H9 (cell line): ENCODE data around the gene PISD. TPM values are rescaled to one million over a fixed set of nuclear protein-coding genes. Genes with fewer than 3 reads are reported as not detected.

Experiments used
- DNase-seq: peaks from one replicate; pipeline ENCODE4 v3.0.0-alpha.2; 2017
- H2AFZ ChIP-seq: one replicate; pipeline ENCODE4 v1.6.1; 2013; ENCODE audit warnings: mild to moderate bottlenecking, low read length, control low read depth, moderate library complexity
- H2AK5ac ChIP-seq: 2 replicates; pipeline ENCODE4 v1.6.1; 2013; ENCODE audit warnings: low read length, control low read depth, mixed read lengths; ENCODE audit not compliant: insufficient read length
- H2BK120ac ChIP-seq: one replicate; pipeline ENCODE4 v1.6.1; 2013; ENCODE audit warnings: low read depth, mild to moderate bottlenecking, low read length, control low read depth, inconsistent platforms; ENCODE audit not compliant: poor library complexity, severe bottlenecking
- H2BK12ac ChIP-seq: 2 replicates; pipeline ENCODE4 v1.6.1; 2013; ENCODE audit warnings: low read length, control low read depth, mixed read lengths, low read depth; ENCODE audit not compliant: insufficient read length
- H2BK15ac ChIP-seq: 2 replicates; pipeline ENCODE4 v1.6.1; 2013; ENCODE audit warnings: low read depth, low read length, control low read depth
- H2BK20ac ChIP-seq: one replicate; pipeline ENCODE4 v1.6.1; 2013; ENCODE audit warnings: low read depth, mild to moderate bottlenecking, low read length, control low read depth, inconsistent platforms; ENCODE audit not compliant: poor library complexity, severe bottlenecking
- H2BK5ac ChIP-seq: 2 replicates; pipeline ENCODE4 v1.6.1; 2013; ENCODE audit warnings: low read length, control low read depth, mixed read lengths; ENCODE audit not compliant: insufficient read length
- H3K14ac ChIP-seq: 2 replicates; pipeline ENCODE4 v1.6.1; 2013; ENCODE audit warnings: low read length, control low read depth; ENCODE audit not compliant: insufficient read depth
- H3K18ac ChIP-seq: 2 replicates; pipeline ENCODE4 v1.6.1; 2013; ENCODE audit warnings: low read depth, mild to moderate bottlenecking, mixed read lengths, low read length, control low read depth; ENCODE audit not compliant: insufficient read length
- H3K23ac ChIP-seq: 2 replicates; pipeline ENCODE4 v1.6.1; 2013; ENCODE audit warnings: low read length, control low read depth, mixed read lengths, low read depth; ENCODE audit not compliant: insufficient read length
- H3K23me2 ChIP-seq: 2 replicates; pipeline ENCODE4 v1.6.1; 2013; ENCODE audit warnings: low read depth, mild to moderate bottlenecking, mixed read lengths, low read length, control low read depth; ENCODE audit not compliant: insufficient read length, poor library complexity, severe bottlenecking
- H3K27ac ChIP-seq: 2 replicates; pipeline ENCODE4 v1.5.1; 2013; ENCODE audit warnings: low read length, control low read depth, mixed read lengths, low read depth; ENCODE audit not compliant: insufficient read length
- H3K27me3 ChIP-seq: 2 replicates; pipeline ENCODE4 v1.6.1; 2013; ENCODE audit warnings: low read length, control low read depth, inconsistent platforms; ENCODE audit not compliant: insufficient read depth
- H3K4ac ChIP-seq: 2 replicates; pipeline ENCODE4 v1.6.1; 2013; ENCODE audit warnings: low read depth, mild to moderate bottlenecking, control low read depth, inconsistent platforms, low read length, moderate library complexity
- H3K4me1 ChIP-seq: 2 replicates; pipeline ENCODE4 v1.6.1; 2013; ENCODE audit warnings: low read length, control low read depth, inconsistent platforms; ENCODE audit not compliant: insufficient read depth
- H3K4me2 ChIP-seq: 2 replicates; pipeline ENCODE4 v1.6.1; 2013; ENCODE audit warnings: low read length, control low read depth, mixed read lengths; ENCODE audit not compliant: insufficient read length, insufficient read depth
- H3K56ac ChIP-seq: 2 replicates; pipeline ENCODE4 v1.6.1; 2013; ENCODE audit warnings: low read depth, mild to moderate bottlenecking, mixed read lengths, low read length, control low read depth; ENCODE audit not compliant: insufficient read length
- H3K79me1 ChIP-seq: 2 replicates; pipeline ENCODE4 v1.6.1; 2013; ENCODE audit warnings: low read depth, mild to moderate bottlenecking, moderate library complexity, low read length, control low read depth, inconsistent platforms; ENCODE audit not compliant: insufficient read depth, poor library complexity, severe bottlenecking
- H3K79me2 ChIP-seq: 2 replicates; pipeline ENCODE4 v1.6.1; 2013; ENCODE audit warnings: low read length, control low read depth, inconsistent platforms; ENCODE audit not compliant: insufficient read depth
- H3K9ac ChIP-seq: 2 replicates; pipeline ENCODE4 v1.6.1; 2013; ENCODE audit warnings: low read length, control low read depth, mixed read lengths; ENCODE audit not compliant: insufficient read length; ENCODE audit errors: extremely low read depth
- H3K9me3 ChIP-seq: one replicate; pipeline ENCODE4 v1.6.1; 2013; ENCODE audit warnings: low read depth, low read length, inconsistent platforms; ENCODE audit not compliant: control insufficient read depth
- H3T11ph ChIP-seq: one replicate; pipeline ENCODE4 v1.6.1; 2013; ENCODE audit warnings: mild to moderate bottlenecking, low read length, control low read depth, inconsistent platforms
- H4K20me1 ChIP-seq: one replicate; pipeline ENCODE4 v1.6.1; 2013; ENCODE audit not compliant: control insufficient read depth, insufficient read length, insufficient read depth
- H4K5ac ChIP-seq: 2 replicates; pipeline ENCODE4 v1.6.1; 2013; ENCODE audit warnings: low read depth, mild to moderate bottlenecking, mixed read lengths, low read length, control low read depth; ENCODE audit not compliant: insufficient read length
- H4K8ac ChIP-seq: replicated peaks from 2 replicates; pipeline ENCODE4 v1.6.1; 2013; ENCODE audit warnings: low read length, control low read depth, mixed read lengths, low read depth; ENCODE audit not compliant: insufficient read length
- H4K91ac ChIP-seq: 2 replicates; pipeline ENCODE4 v1.6.1; 2013; ENCODE audit warnings: low read depth, mild to moderate bottlenecking, moderate library complexity, mixed read lengths, low read length, control low read depth; ENCODE audit not compliant: insufficient read length
- H3K27ac Mint-ChIP-seq, 3 experiments: 2 replicates in 2 of 3; 3 replicates in 1 of 3; pipeline ENCODE4 v1.8.0; 2020 to 2021; ENCODE audit warnings: mixed read lengths in 3 of 3, mild to moderate bottlenecking in 1 of 3, moderate library complexity in 1 of 3
- H3K27me3 Mint-ChIP-seq: 2 replicates; pipeline ENCODE4 v1.8.0; 2021; ENCODE audit warnings: low read depth, mild to moderate bottlenecking, moderate library complexity, mixed read lengths
- H3K36me3 Mint-ChIP-seq, 3 experiments: 2 replicates in 2 of 3; 3 replicates in 1 of 3; pipeline ENCODE4 v1.8.0; 2020 to 2021; ENCODE audit warnings: low read depth in 3 of 3, mixed read lengths in 3 of 3; ENCODE audit not compliant: insufficient read depth in 1 of 3
- H3K4me1 Mint-ChIP-seq, 2 experiments: 2 replicates each; pipeline ENCODE4 v1.8.0; 2020; ENCODE audit warnings: mixed read lengths in 2 of 2
- H3K4me3 Mint-ChIP-seq, 2 experiments: 2 replicates in 1 of 2; 3 replicates in 1 of 2; pipeline ENCODE4 v1.8.0; 2020 to 2021; ENCODE audit warnings: mild to moderate bottlenecking in 2 of 2, mixed read lengths in 2 of 2, moderate library complexity in 1 of 2
- H3K9me3 Mint-ChIP-seq, 2 experiments: 2 replicates in 1 of 2; 3 replicates in 1 of 2; pipeline ENCODE4 v1.8.0; 2020; ENCODE audit warnings: mild to moderate bottlenecking in 2 of 2, mixed read lengths in 2 of 2, moderate library complexity in 1 of 2
- CTCF ChIP-seq: fragments of 200-600 bp; sonication (generic); conservative IDR thresholded peaks from 3 replicates; pipeline ENCODE4 v1.8.0; 2021; ENCODE audit warnings: antibody characterized with exemption, mild to moderate bottlenecking
- WGBS: extraction: QIAGEN DNeasy Blood & Tissue Kit; methylation state at CpG from one replicate; pipeline ENCODE4 v1.1.7; 2013; ENCODE audit warnings: missing lambda C conversion rate, low lambda C conversion rate, mixed read lengths; ENCODE audit not compliant: insufficient read length; ENCODE audit errors: extremely low coverage; 5-methylcytosine and 5-hydroxymethylcytosine counted together
- total RNA-seq: library from RNA; stranded (reverse); gene quantifications from 2 replicates; pipeline ENCODE4 v1.2.1, GENCODE V29; 2021

The PISD gene
- total RNA-seq, 1 experiment from 2014 or later = 62.0 TPM

GRCh38 chr22:31625257-31625640, 36.8 kb downstream of the PISD start:
- Histone ChIP-seq H3K4me2 (no peak overlapping the region), H2BK20ac (no peak overlapping the region)

More at GRCh38 chr22:31625257-31625640, 36.8 kb downstream of the PISD start:
- Histone ChIP-seq H3K9ac (no peak overlapping the region), H2AK5ac (no peak overlapping the region), H2BK120ac (no peak overlapping the region), H4K20me1 (peaks cover 6% of the 10 kb centered on the region), H3K27me3 (no peaks in the 10 kb centered on the region), H3K23me2 (peaks cover 3% of the 10 kb centered on the region), H3K79me1 (peaks cover 5% of the 10 kb centered on the region), H3K18ac (no peak overlapping the region), H4K91ac (no peak overlapping the region), H3K56ac (no peak overlapping the region), H3K9me3 (no peaks in the 10 kb centered on the region), H2AFZ (no peak overlapping the region), H3K23ac (no peak overlapping the region), H2BK5ac (no peak overlapping the region), H3T11ph (no peak overlapping the region), H3K79me2 (peaks cover 8% of the 10 kb centered on the region; the same call in 1 of the 2 replicates), H4K8ac (no peak overlapping the region), H4K5ac (no peak overlapping the region), H3K27ac (no peak overlapping the region), H3K4me1 (no peaks in the 10 kb centered on the region; the same call in 1 of the 2 replicates), H2BK12ac (no peak overlapping the region), H2BK15ac (no peak overlapping the region), H3K14ac (no peak overlapping the region; the same call in 1 of the 2 replicates), H3K4ac (no peak overlapping the region)
- no peaks in the 10 kb centered on the region; the same call in 1 of the 2 replicates for H3K27me3 Mint-ChIP-seq
- no peak for DNase-seq
- no peak for TF ChIP-seq CTCF
- no CpG with 5 or more reads among the region's 7 CpGs for WGBS
- H3K27ac Mint-ChIP-seq = peak overlapping the region in 2 of 3 experiments; percentile 88 to 89; a peak in 5 of 7 replicates
- peak overlapping the region in 1 of 2 experiments; percentile 45; a peak in 1 of 5 replicates for H3K4me3 Mint-ChIP-seq
- peaks cover 27 to 29% of the 10 kb centered on the region in 2 experiments for H3K4me1 Mint-ChIP-seq
- no peaks in the 10 kb centered on the region; a peak in 1 of 5 replicates for H3K9me3 Mint-ChIP-seq
- H3K36me3 Mint-ChIP-seq = peaks cover 0 to 15% (median 9%) of the 10 kb centered on the region in 3 experiments; a peak in 5 of 7 replicates
